Measurements from ENCODE around the gene ZNF595.
"Not testable (repeated sequence)": the region's sequence is repeated elsewhere in the genome, so short reads cannot be mapped to it uniquely, and the experiment has no call there.

ZNF595 gene

GRCh38 chr4:71830-72229, 18.7 kb downstream of the ZNF595 start:
- no peaks in the 10 kb centered on the region for H3K79me2 ChIP-seq (ENCODE audit: insufficient read depth, low read length)
- TF ChIP-seq EZH2 (IDR thresholded peaks at IDR 0.05; ENCODE audit: borderline replicate concordance, low read length), result no peak
- H3K9ac ChIP-seq (ENCODE audit: low read length), result no peak overlapping the region
- H3K4me1 ChIP-seq (ENCODE audit: insufficient read depth, low read length, severe bottlenecking), result no peaks in the 10 kb centered on the region
- no peaks in the 10 kb centered on the region for H3K36me3 ChIP-seq (ENCODE audit: insufficient read depth, low read length)
- no peaks in the 10 kb centered on the region for H4K20me1 ChIP-seq (ENCODE audit: insufficient read depth, low read length)
- no peak overlapping the region for H3K27ac ChIP-seq (ENCODE audit: low read depth, low read length, poor library complexity, severe bottlenecking)
- H3K9me2 ChIP-seq (ENCODE audit: low read depth, low read length), result no peaks in the 10 kb centered on the region
- no peaks in the 10 kb centered on the region for H3K9me3 ChIP-seq (ENCODE audit: low read length)
- no peaks in the 10 kb centered on the region for H3K27me3 ChIP-seq (ENCODE audit: insufficient read depth, low read length)
- no peak overlapping the region for H3K4me3 ChIP-seq (ENCODE audit: low read depth, low read length, poor library complexity, severe bottlenecking)
- no peak overlapping the region for H3K4me2 ChIP-seq (ENCODE audit: low read length)
- H2AFZ ChIP-seq (ENCODE audit: low read length), result no peak overlapping the region
- H3F3A ChIP-seq (ENCODE audit: insufficient read depth, low read length), result no peaks in the 10 kb centered on the region

GRCh38 chr4:85951-86350, 32.8 kb downstream of the ZNF595 start:
- no peak for TF ChIP-seq EZH2 (IDR thresholded peaks at IDR 0.05; ENCODE audit: borderline replicate concordance, low read length)
- no peak for TF ChIP-seq CTCF (IDR thresholded peaks at IDR 0.05; ENCODE audit: low read length)
- no peak overlapping the region for H3K9ac ChIP-seq (ENCODE audit: low read length)
- H3K36me3 ChIP-seq (ENCODE audit: insufficient read depth, low read length), result no peaks in the 10 kb centered on the region

GRCh38 chr4:86559-87324, 33.6 kb downstream of the ZNF595 start:
- not testable (repeated sequence) for H3K79me2 ChIP-seq (ENCODE audit: insufficient read depth, low read length); H3K9me2 ChIP-seq (ENCODE audit: low read depth, low read length); H3K36me3 ChIP-seq (ENCODE audit: insufficient read depth, low read length)

More at GRCh38 chr4:85951-86350, 32.8 kb downstream of the ZNF595 start:
- Histone ChIP-seq H2AFZ (ENCODE audit: low read length) (no peak overlapping the region), H3K79me2 (ENCODE audit: insufficient read depth, low read length) (no peaks in the 10 kb centered on the region), H3K9me3 (ENCODE audit: low read length) (no peaks in the 10 kb centered on the region), H3K27me3 (ENCODE audit: insufficient read depth, low read length) (no peaks in the 10 kb centered on the region), H3K27ac (ENCODE audit: low read depth, low read length, poor library complexity, severe bottlenecking) (no peak overlapping the region), H3K4me1 (ENCODE audit: insufficient read depth, low read length, severe bottlenecking) (no peaks in the 10 kb centered on the region), H4K20me1 (ENCODE audit: insufficient read depth, low read length) (no peaks in the 10 kb centered on the region), H3F3A (ENCODE audit: insufficient read depth, low read length) (no peaks in the 10 kb centered on the region), H3K4me2 (ENCODE audit: low read length) (no peak overlapping the region), H3K9me2 (ENCODE audit: low read depth, low read length) (no peaks in the 10 kb centered on the region), H3K4me3 (ENCODE audit: low read depth, low read length, poor library complexity, severe bottlenecking) (no peak overlapping the region)

DNA sequence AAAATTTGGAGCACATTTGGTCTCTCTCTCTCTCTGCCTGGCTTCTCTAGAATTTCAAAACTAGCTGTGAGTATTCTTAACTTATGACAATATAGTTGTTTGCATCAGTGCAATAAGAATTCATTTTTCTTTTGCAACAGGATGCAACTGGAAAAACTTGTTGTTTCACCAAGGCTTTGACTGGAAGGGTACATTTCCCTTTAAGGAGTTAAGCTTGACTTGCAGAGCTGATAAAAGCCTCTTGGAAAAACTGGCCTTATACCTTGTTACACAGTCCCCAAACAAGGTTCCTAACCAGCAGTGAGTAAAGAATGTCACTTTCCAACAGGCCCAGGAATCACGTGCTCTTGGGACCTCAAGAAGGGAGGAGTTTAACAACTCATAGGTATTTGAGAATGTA, 45.3 kb downstream of the ZNF595 start:
- Histone ChIP-seq H3K4me2 (ENCODE audit: low read length) (no peak overlapping the region), H3K4me1 (ENCODE audit: insufficient read depth, low read length, severe bottlenecking) (no peaks in the 10 kb centered on the region), H4K20me1 (ENCODE audit: insufficient read depth, low read length) (no peaks in the 10 kb centered on the region), H3K9me3 (ENCODE audit: low read length) (no peaks in the 10 kb centered on the region), H3K79me2 (ENCODE audit: insufficient read depth, low read length) (no peaks in the 10 kb centered on the region), H3K36me3 (ENCODE audit: insufficient read depth, low read length) (no peaks in the 10 kb centered on the region), H2AFZ (ENCODE audit: low read length) (no peak overlapping the region), H3K27me3 (ENCODE audit: insufficient read depth, low read length) (no peaks in the 10 kb centered on the region), H3F3A (ENCODE audit: insufficient read depth, low read length) (no peaks in the 10 kb centered on the region), H3K9ac (ENCODE audit: low read length) (no peak overlapping the region), H3K4me3 (ENCODE audit: low read depth, low read length, poor library complexity, severe bottlenecking) (no peak overlapping the region), H3K27ac (ENCODE audit: low read depth, low read length, poor library complexity, severe bottlenecking) (no peak overlapping the region), H3K9me2 (ENCODE audit: low read depth, low read length) (no peaks in the 10 kb centered on the region)
- TF ChIP-seq EZH2 (IDR thresholded peaks at IDR 0.05; ENCODE audit: borderline replicate concordance, low read length) (no peak), CTCF (IDR thresholded peaks at IDR 0.05; ENCODE audit: low read length) (no peak)

More at GRCh38 chr4:86559-87324, 33.6 kb downstream of the ZNF595 start:
- not testable (repeated sequence) for H3F3A ChIP-seq (ENCODE audit: insufficient read depth, low read length); H2AFZ ChIP-seq (ENCODE audit: low read length); H3K4me3 ChIP-seq (ENCODE audit: low read depth, low read length, poor library complexity, severe bottlenecking); H3K9ac ChIP-seq (ENCODE audit: low read length); H3K9me3 ChIP-seq (ENCODE audit: low read length); H3K4me1 ChIP-seq (ENCODE audit: insufficient read depth, low read length, severe bottlenecking); H4K20me1 ChIP-seq (ENCODE audit: insufficient read depth, low read length); H3K27me3 ChIP-seq (ENCODE audit: insufficient read depth, low read length); H3K4me2 ChIP-seq (ENCODE audit: low read length); H3K27ac ChIP-seq (ENCODE audit: low read depth, low read length, poor library complexity, severe bottlenecking)

All from OCI-LY1 (cell line).